IPS-18a (cell line): ENCODE results near the gene ZNF827.

ENCODE experiments used
- H3K27ac ChIP-seq: one replicate; pipeline ENCODE4 v1.5.1; 2013; ENCODE audit warnings: low read length
- H3K27me3 ChIP-seq: one replicate; pipeline ENCODE4 v1.6.1; 2013; ENCODE audit warnings: mild to moderate bottlenecking, low read length; ENCODE audit not compliant: control insufficient read depth, insufficient read depth
- H3K36me3 ChIP-seq: one replicate; pipeline ENCODE4 v1.6.1; 2013; ENCODE audit warnings: low read depth, low read length; ENCODE audit not compliant: control insufficient read depth
- H3K4me1 ChIP-seq: one replicate; pipeline ENCODE4 v1.6.1; 2013; ENCODE audit warnings: low read depth, low read length; ENCODE audit not compliant: control insufficient read depth
- H3K4me3 ChIP-seq: one replicate; pipeline ENCODE4 v1.5.1; 2013; ENCODE audit warnings: low read length
- H3K9ac ChIP-seq: one replicate; pipeline ENCODE4 v1.6.1; 2013; ENCODE audit warnings: mild to moderate bottlenecking, low read length, moderate library complexity
- H3K9me3 ChIP-seq: one replicate; pipeline ENCODE4 v1.6.1; 2013; ENCODE audit warnings: low read depth, low read length; ENCODE audit not compliant: control insufficient read depth

Gene ZNF827

DNA sequence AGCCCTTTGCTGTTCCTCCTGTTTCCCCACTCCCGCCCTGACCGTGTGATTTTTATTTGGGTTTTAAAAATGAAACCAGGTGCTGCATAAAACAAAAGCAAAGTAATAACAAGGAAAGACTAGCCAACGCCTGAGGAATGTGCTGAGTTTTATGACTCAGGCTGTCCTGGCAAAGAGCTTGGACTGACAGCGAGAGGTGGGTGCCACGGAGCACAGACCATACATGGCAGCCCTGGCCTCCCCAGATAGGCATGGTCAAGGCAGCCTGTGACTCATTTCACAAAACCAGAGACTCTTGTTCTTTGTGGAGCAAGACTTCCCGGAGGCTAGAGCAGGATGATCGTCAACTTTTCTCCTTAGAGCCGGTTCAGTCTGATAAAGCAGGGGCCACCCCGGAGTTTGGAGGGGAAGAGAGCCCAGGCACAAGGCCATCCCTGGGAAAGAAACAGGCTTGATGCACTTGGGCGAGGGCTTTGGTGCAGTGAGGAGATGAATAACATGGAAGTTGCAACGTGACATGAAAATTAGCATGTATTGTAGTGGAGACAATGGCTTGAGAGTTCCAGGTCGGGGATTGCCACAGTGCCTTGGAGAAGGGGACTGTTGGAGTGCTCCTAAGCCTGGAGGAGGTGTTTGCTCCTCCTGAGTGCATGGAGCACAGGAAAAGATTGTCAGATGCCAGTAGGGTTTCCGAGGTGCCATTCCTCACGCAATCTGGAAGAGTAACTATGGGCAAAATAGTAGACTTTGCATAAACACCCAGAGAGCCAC lies 203.9 kb downstream of the ZNF827 start:
- Histone ChIP-seq H3K9ac (no peak overlapping the region), H3K36me3 (no peaks in the 10 kb centered on the region), H3K27me3 (no peaks in the 10 kb centered on the region), H3K9me3 (no peaks in the 10 kb centered on the region), H3K4me1 (peaks cover 28% of the 10 kb centered on the region), H3K4me3 (no peak overlapping the region), H3K27ac (no peak overlapping the region)

DNA sequence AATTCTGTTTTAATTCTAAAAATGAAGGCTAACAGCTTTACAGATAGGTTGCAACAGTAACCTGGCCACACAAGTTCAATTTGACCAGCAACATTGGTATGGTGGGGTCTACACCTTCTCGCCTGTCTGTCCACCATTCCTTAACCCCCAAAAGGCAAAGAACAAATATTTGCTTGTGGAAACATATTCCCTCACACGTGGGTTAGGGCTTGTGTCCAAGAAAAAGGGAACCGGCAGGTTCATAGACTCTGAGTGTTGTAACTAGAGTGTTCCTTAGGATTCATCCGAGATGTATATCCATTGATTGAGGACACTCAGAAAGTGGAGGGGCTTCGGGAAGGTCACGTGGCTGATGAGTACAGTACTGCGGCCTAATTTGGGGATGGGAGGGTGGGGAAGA lies 204.6 kb downstream of the ZNF827 start:
- Histone ChIP-seq H3K9ac (peak overlapping the region; percentile 74), H3K4me1 (peaks cover 28% of the 10 kb centered on the region)

DNA sequence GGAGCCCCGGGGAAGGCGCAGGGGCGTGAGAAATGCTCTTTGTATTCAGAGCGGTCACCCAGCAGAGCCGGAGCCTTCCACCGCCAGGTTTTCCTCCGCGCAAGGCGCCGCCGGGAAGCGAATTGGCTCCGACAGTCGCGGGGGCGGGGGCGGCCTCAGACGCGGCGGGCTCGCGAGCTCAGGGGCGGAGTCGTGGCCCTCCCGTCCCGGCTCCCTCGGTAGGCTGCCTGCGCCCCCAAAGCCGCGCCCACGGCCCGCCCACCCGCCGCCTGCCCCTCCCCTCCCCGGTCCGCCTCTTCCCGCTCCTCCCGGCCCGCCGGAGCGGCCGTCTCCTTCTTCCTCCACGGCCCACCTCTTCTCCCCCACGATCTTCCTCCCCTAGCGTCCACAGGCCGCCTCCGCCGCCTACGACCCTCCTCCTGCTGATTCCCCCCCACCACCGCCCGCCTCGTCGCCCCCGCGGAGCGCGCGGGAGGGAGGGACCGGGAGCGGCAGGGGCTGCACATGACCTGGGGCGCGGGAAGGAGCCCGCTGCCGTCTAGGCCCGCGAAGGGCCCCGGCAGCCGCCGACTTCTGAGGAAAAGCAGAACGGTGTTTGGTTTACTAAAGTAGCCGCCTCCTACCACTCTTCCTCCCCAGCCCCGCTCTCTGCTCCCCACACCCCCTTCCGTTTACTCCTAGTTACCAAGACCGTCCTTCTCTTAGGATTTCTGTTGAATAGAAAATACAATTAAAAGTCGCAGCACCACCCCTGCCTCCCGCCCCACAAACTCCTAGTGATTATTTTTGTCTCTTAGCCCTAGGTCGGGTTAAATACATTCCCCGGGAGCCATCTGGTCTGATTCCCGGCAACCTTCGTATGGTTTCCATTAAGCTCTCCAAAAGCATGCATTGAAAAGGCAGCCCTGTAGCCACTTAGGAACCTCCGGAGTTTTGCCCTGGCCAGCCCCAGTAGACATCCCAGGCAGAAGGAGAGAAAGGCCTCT lies 205.4 kb downstream of the ZNF827 start:
- Histone ChIP-seq H3K4me1 (peaks cover 28% of the 10 kb centered on the region), H3K36me3 (no peaks in the 10 kb centered on the region), H3K9me3 (no peaks in the 10 kb centered on the region), H3K27me3 (no peaks in the 10 kb centered on the region), H3K4me3 (peak overlapping the region; percentile 55), H3K9ac (peak overlapping the region; percentile 74), H3K27ac (peak overlapping the region; percentile 75)

More for the DNA sequence above, 204.6 kb downstream of the ZNF827 start:
- no peaks in the 10 kb centered on the region for H3K9me3 ChIP-seq
- no peaks in the 10 kb centered on the region for H3K27me3 ChIP-seq
- H3K36me3 ChIP-seq, result no peaks in the 10 kb centered on the region
- peak overlapping the region; percentile 55 for H3K4me3 ChIP-seq
- H3K27ac ChIP-seq, result no peak overlapping the region

DNA sequence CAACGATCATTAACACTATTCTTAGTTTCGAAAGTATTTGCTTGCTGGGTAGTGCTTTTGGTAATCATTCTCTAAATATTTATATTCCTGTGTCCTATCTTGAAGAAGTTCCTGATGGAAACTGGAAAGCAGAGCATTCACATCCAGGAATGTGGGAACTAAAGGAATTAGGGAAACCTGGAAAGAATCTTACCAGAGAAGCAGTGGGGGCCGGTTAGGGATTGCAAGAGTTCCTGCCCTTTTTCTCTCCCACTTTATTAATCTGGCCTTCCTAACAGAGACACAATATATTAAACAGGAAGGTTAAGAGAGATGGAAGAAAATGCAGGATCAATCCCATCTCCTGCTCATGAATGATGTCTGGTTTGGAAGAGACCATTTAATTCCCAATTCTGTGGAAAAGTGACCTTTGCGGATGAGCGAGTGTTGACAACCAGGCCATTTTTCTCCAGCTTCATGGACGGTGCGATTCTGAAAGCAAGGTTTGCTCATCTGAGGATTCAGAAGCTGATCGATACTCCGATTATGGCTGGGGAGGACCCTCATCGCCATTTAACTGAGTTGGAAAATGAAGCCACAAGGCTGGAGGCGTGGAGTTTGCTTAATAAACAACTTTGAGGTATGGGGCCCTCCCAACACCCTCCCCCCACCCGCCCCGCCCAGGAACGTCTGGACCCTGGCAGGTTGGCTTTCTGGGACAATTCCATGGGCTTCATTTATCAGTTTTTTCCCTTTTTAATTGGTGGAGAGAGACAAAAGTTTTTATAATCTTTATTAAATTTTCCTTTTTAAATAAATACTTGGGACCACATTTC lies 206.4 kb downstream of the ZNF827 start:
- H3K4me1 ChIP-seq, result peaks cover 28% of the 10 kb centered on the region
- peak overlapping the region; percentile 45 for H3K9ac ChIP-seq
- H3K27ac ChIP-seq, result peak overlapping the region; percentile 79
- no peaks in the 10 kb centered on the region for H3K27me3 ChIP-seq
- peak overlapping the region; percentile 57 for H3K4me3 ChIP-seq
- no peaks in the 10 kb centered on the region for H3K36me3 ChIP-seq
- H3K9me3 ChIP-seq, result no peaks in the 10 kb centered on the region

DNA sequence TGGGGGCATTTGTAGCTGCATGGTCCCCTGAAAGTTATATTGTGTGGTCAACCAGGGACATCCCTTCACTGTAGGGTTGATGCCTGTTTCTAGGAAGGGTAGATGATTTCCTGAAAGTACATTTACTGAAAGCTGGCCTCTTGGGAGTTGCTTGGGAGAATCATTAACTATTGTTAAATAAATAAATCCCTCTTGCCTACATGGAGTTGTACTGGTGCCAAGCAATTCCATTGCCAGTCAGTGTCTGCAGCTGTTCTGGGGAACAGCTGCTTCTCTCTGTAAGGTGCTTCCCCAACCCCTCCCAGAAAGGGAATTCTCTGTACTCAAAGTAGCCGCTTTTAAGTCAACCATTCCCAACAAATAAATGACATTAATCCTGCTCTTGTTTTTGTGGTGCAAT lies 207.6 kb downstream of the ZNF827 start:
- Histone ChIP-seq H3K9ac (no peak overlapping the region), H3K36me3 (no peaks in the 10 kb centered on the region), H3K27ac (no peak overlapping the region), H3K9me3 (no peaks in the 10 kb centered on the region), H3K27me3 (no peaks in the 10 kb centered on the region), H3K4me1 (peaks cover 28% of the 10 kb centered on the region), H3K4me3 (no peak overlapping the region)

DNA sequence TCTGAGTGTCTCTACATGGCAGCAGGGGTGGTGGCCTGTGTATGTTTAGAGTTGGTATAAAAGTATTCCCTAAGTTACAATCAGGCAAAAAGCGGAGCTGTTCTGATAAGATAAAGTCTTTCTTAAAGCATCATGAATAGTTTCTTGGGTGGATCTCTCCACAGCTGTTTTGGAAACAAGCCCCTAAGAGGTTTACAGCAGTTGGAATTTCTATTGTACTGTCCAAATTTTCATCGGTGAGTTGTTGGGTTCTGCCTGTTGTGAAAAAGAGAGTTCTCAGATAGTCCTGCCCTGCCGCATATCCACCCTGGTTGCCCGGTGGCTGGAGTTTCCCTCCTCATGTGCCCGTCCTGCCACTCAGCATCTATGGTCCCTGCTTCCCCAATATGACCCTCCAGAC lies 208.6 kb downstream of the ZNF827 start:
- Histone ChIP-seq H3K4me3 (no peak overlapping the region), H3K27ac (no peak overlapping the region), H3K36me3 (no peaks in the 10 kb centered on the region), H3K9me3 (no peaks in the 10 kb centered on the region), H3K4me1 (peaks cover 21% of the 10 kb centered on the region), H3K27me3 (no peaks in the 10 kb centered on the region), H3K9ac (no peak overlapping the region)

DNA sequence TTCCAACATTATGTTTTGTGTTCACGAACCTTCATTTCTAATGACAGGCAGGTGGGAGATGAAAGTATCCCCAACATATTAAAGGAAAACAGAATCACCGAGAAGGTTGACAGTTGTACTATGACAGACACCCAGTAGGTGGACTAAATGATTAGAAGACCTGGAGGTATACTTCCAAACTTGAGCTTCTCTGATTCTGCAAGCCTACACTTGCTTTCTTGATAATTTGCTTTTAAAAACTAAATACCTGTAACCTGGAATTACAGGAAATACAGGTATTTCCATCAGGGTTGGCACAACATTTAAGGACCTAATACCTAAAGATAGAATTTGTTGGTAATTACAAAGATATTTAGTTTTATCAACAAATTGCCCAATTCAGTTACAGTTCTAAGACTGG lies 215.3 kb downstream of the ZNF827 start:
- Histone ChIP-seq H3K27ac (no peak overlapping the region), H3K27me3 (no peaks in the 10 kb centered on the region), H3K9me3 (peaks cover 3% of the 10 kb centered on the region), H3K4me3 (no peak overlapping the region), H3K36me3 (no peaks in the 10 kb centered on the region), H3K4me1 (peaks cover 4% of the 10 kb centered on the region), H3K9ac (no peak overlapping the region)

DNA sequence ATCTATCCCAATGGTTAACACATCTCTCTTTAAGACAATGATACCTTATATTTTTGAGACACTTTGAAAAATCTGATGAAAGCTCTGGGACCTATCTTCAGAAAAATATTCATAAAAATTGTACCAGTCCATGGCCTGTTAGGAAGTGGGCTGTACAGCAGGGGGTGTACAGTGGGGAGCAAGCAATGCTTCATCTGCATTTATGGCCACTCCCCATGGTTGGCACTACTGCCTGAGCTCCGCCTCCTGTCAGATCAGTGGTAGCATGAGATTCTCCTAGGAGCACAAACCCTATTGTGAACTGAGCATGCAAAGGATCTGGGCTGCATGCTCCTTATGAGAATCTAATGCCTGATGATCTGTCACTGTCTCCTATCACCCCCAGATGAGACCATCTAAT lies 216.1 kb downstream of the ZNF827 start:
- Histone ChIP-seq H3K4me3 (no peak overlapping the region), H3K36me3 (no peaks in the 10 kb centered on the region), H3K9ac (no peak overlapping the region), H3K27me3 (no peaks in the 10 kb centered on the region), H3K9me3 (peaks cover 3% of the 10 kb centered on the region), H3K27ac (no peak overlapping the region), H3K4me1 (peaks cover 4% of the 10 kb centered on the region)

DNA sequence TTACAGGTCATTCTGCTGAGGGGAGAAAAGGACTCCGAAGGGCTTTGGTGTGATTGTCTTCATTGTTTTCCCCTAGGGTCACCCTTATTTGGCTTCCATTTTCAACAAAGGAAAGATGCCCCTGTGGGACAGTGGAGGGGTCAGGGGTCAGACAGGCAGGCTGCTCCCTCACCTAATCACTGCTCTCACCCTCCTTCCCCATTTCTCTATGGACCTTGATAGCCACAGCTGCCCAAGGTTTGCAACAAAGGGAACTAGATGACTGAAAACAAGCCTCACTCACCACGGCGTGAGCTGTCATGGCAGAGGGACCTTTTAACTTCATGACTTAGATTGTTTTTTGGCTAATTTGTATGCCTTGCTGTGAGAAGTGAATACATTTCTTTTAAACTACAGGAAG lies 218.0 kb downstream of the ZNF827 start:
- H3K27me3 ChIP-seq, result no peaks in the 10 kb centered on the region

DNA sequence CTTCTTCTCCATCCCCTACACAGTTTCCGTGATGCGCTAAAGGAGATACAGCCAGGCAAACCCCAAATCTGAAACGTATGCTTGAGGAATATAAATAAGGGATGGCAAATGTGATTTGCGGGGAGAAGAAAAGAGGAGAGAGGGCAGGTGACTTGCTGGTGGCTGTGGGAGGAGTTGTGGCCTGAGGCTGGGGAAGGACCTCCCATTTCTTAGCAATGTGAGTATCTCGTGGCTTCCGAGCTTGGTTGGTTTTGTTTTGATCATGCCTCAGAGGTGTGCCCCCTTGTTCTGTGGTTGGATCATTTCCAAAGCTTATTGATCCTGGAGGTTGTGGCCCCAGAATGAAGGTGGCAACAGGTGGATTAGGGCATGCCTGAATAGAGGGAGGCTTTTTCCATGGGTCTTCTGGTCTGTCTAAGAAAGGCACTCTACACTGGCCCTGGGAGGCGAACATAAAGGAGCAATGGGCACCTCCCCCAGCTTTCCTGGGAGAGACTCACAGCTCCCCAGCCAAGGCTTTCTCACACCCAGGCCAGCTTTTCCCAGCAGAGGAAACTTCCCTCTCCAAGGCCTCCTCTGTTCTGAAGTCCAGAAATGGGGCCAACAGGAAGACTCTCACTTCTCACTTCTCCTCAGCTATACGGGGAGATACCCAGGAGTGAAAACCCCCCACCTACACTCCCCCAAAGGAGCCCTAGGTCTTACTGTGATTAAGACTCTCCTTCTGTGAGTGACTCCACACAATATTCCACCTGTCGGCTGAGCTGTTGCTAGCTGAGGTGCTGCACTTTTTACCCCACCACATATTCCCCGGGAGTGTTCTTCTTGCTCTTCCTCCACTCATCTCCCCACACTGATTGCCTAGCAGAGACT lies 218.6 kb downstream of the ZNF827 start:
- no peaks in the 10 kb centered on the region for H3K36me3 ChIP-seq
- no peak overlapping the region for H3K27ac ChIP-seq
- H3K9me3 ChIP-seq, result peaks cover 3% of the 10 kb centered on the region
- no peak overlapping the region for H3K4me3 ChIP-seq
- H3K27me3 ChIP-seq, result no peaks in the 10 kb centered on the region
- H3K9ac ChIP-seq, result no peak overlapping the region
- peaks cover 4% of the 10 kb centered on the region for H3K4me1 ChIP-seq

More for the DNA sequence above, 218.0 kb downstream of the ZNF827 start:
- Histone ChIP-seq H3K4me3 (no peak overlapping the region), H3K27ac (no peak overlapping the region), H3K9ac (no peak overlapping the region), H3K36me3 (no peaks in the 10 kb centered on the region), H3K4me1 (peaks cover 4% of the 10 kb centered on the region), H3K9me3 (peaks cover 3% of the 10 kb centered on the region)
